HG03342 (cell line): ENCODE measurements around the gene ARRDC3.
"Not testable (repeated sequence)": the region's sequence is repeated elsewhere in the genome, so short reads cannot be mapped to it uniquely, and the experiment has no call there.

Experiments used
- ATAC-seq: cut with Tn5 transposase; IDR thresholded peaks from one replicate; pipeline ENCODE4 v1.9.1; 2021; ENCODE audit warnings: mild to moderate bottlenecking, moderate library complexity; ENCODE audit not compliant: unreplicated experiment

Gene ARRDC3

GRCh38 chr5:91383027-91383955 lies at the start of gene ARRDC3:
ARRDC3 (minus strand) TSS chr5:91383317; CDS start chr5:91383092, 225 bp downstream.
- peak; percentile 41 for ATAC-seq

- ATAC-seq, result no peak
Measured at GRCh38 chr5:91430949-91431348, 47.8 kb upstream of the ARRDC3 start.

- no peak for ATAC-seq
Measured at GRCh38 chr5:91424638-91425436, 41.7 kb upstream of the ARRDC3 start.

GRCh38 chr5:91423871-91424270 lies 40.8 kb upstream of the ARRDC3 start:
- no peak for ATAC-seq

GRCh38 chr5:91420879-91421278 lies 37.8 kb upstream of the ARRDC3 start:
- ATAC-seq, result no peak

- ATAC-seq, result peak; percentile 77
Measured at GRCh38 chr5:91419571-91420537, 36.7 kb upstream of the ARRDC3 start.

GRCh38 chr5:91419136-91419535 lies 36.0 kb upstream of the ARRDC3 start:
- ATAC-seq, result no peak

GRCh38 chr5:91418158-91418557 lies 35.0 kb upstream of the ARRDC3 start:
- ATAC-seq, result no peak

- ATAC-seq, result no peak
Measured at GRCh38 chr5:91417219-91417618, 34.1 kb upstream of the ARRDC3 start.

- no peak for ATAC-seq
Measured at GRCh38 chr5:91416491-91416890, 33.4 kb upstream of the ARRDC3 start.

- ATAC-seq, result no peak
Measured at GRCh38 chr5:91409304-91409703, 26.2 kb upstream of the ARRDC3 start.

- no peak for ATAC-seq
Measured at GRCh38 chr5:91408710-91409109, 25.6 kb upstream of the ARRDC3 start.

GRCh38 chr5:91407204-91407603 lies 24.1 kb upstream of the ARRDC3 start:
- ATAC-seq, result no peak

- no peak for ATAC-seq
Measured at GRCh38 chr5:91403438-91403837, 20.3 kb upstream of the ARRDC3 start.

GRCh38 chr5:91401175-91401574 lies 18.1 kb upstream of the ARRDC3 start:
- no peak for ATAC-seq

GRCh38 chr5:91397791-91398190 lies 14.7 kb upstream of the ARRDC3 start:
- peak; percentile 65 for ATAC-seq

GRCh38 chr5:91390268-91390667 lies 7.2 kb upstream of the ARRDC3 start:
- ATAC-seq, result no peak

GRCh38 chr5:91389555-91389954 lies 6.4 kb upstream of the ARRDC3 start:
- not testable (repeated sequence) for ATAC-seq

GRCh38 chr5:91388362-91388761 lies 5.2 kb upstream of the ARRDC3 start:
- no peak for ATAC-seq

GRCh38 chr5:91386120-91386519 lies 3.0 kb upstream of the ARRDC3 start:
- ATAC-seq, result no peak

GRCh38 chr5:91385596-91385995 lies 2.5 kb upstream of the ARRDC3 start:
- not testable (repeated sequence) for ATAC-seq
